ENCODE measurements around the gene ZMYND19.

- no peak for TF ChIP-seq CTCF (IDR thresholded peaks at IDR 0.05)
- TF ChIP-seq POLR2A (IDR thresholded peaks at IDR 0.05) = no peak
Measured at GRCh38 chr9:137592767-137593166, 2.5 kb upstream of the ZMYND19 start.
